GM20000 (cell line): ENCODE results near the gene DACH1.
"Not testable (repeated sequence)": the region's sequence is repeated elsewhere in the genome, so short reads cannot be mapped to it uniquely, and the experiment has no call there.

ENCODE experiments used
- DNase-seq: peaks from one replicate; pipeline ENCODE4 v3.0.0; 2012; ENCODE audit warnings: low spot score
- CTCF ChIP-seq: IDR thresholded peaks from 2 replicates; pipeline ENCODE4 v1.5.1; 2012; ENCODE audit warnings: mild to moderate bottlenecking, control low read depth; ENCODE audit errors: extremely low read depth, missing control alignments

The DACH1 gene

GRCh38 chr13:71838842-71839241 lies 28.2 kb downstream of the DACH1 start:
- no peak for TF ChIP-seq CTCF
- DNase-seq = no peak

- not testable (repeated sequence) for DNase-seq
Observed at GRCh38 chr13:71837582-71837981, 29.4 kb downstream of the DACH1 start.

- DNase-seq = no peak
Observed at GRCh38 chr13:71831716-71832115, 35.3 kb downstream of the DACH1 start.

GRCh38 chr13:71830736-71831135 lies 36.3 kb downstream of the DACH1 start:
- no peak for DNase-seq
- TF ChIP-seq CTCF = no peak

More at GRCh38 chr13:71831716-71832115, 35.3 kb downstream of the DACH1 start:
- TF ChIP-seq CTCF = no peak

GRCh38 chr13:71830323-71830722 lies 36.7 kb downstream of the DACH1 start:
- TF ChIP-seq CTCF = no peak
- DNase-seq = no peak

GRCh38 chr13:71829547-71829946 lies 37.5 kb downstream of the DACH1 start:
- TF ChIP-seq CTCF = no peak
- no peak for DNase-seq

- DNase-seq = no peak
- TF ChIP-seq CTCF = no peak
Observed at GRCh38 chr13:71828564-71828963, 38.4 kb downstream of the DACH1 start.

- TF ChIP-seq CTCF = no peak
- DNase-seq = no peak
Observed at GRCh38 chr13:71828117-71828516, 38.9 kb downstream of the DACH1 start.
